GM10266 (cell line): ENCODE measurements around the gene NT5C3A.
"Not testable (repeated sequence)": the region's sequence is repeated elsewhere in the genome, so short reads cannot be mapped to it uniquely, and the experiment has no call there.

ENCODE experiments used
- DNase-seq: peaks from one replicate; pipeline ENCODE4 v3.0.0; 2012; ENCODE audit errors: extremely low spot score
- TF ChIP-seq, protein P1 (sequence below): IDR thresholded peaks from 2 replicates; pipeline ENCODE4 v1.5.1; 2012; ENCODE audit warnings: mild to moderate bottlenecking, low read depth; ENCODE audit not compliant: control insufficient read depth, insufficient read depth; ENCODE audit errors: missing control alignments

Gene NT5C3A

DNA sequence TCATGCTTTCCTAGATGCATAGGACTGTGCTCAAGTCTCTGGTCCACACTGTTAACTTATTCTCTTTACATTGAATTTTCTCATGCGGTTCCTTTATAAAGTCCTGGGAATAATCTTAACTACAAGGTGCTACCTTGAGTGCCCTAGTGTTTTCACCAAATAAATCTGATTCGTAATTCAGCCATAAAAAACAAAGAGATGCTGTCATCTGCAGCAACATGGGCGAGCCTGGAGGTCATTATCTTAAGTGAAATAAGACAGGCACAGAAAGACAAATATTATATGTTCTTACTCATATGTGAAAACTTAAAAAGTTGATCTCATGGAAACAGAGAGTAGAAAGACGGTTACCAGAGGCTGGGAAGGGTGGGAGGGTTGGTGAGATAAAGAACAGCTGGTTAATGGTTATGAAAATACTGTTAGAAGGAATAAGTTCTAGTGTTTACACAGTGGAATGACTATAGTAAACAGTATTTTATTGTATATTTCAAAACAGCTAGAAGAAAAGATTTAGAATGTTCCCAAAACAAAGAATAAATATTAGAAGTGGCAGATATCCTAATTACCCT, 38.3 kb downstream of the NT5C3A start:
- DNase-seq, result no peak
- TF ChIP-seq, protein P1, sequence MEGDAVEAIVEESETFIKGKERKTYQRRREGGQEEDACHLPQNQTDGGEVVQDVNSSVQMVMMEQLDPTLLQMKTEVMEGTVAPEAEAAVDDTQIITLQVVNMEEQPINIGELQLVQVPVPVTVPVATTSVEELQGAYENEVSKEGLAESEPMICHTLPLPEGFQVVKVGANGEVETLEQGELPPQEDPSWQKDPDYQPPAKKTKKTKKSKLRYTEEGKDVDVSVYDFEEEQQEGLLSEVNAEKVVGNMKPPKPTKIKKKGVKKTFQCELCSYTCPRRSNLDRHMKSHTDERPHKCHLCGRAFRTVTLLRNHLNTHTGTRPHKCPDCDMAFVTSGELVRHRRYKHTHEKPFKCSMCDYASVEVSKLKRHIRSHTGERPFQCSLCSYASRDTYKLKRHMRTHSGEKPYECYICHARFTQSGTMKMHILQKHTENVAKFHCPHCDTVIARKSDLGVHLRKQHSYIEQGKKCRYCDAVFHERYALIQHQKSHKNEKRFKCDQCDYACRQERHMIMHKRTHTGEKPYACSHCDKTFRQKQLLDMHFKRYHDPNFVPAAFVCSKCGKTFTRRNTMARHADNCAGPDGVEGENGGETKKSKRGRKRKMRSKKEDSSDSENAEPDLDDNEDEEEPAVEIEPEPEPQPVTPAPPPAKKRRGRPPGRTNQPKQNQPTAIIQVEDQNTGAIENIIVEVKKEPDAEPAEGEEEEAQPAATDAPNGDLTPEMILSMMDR, result no peak

DNA sequence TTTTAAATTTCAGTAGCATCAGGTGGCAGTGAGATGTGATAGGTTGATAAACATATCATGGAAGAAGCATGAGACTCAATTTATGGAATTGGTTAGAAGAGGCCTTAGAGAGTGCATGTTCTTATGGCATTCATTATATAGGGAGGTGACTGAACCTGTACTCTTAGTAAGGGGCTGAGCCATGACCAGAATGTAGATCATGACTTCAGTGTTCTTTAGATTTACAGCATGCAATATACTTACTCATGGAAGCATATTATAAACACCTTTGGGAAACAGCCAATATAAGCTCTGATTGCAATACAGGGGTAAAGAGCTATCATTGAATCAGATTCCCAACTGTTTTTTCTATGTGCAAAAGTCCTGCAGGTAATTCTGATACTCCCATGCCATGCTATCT, 50.2 kb downstream of the NT5C3A start:
- TF ChIP-seq, protein P1, result no peak

DNA sequence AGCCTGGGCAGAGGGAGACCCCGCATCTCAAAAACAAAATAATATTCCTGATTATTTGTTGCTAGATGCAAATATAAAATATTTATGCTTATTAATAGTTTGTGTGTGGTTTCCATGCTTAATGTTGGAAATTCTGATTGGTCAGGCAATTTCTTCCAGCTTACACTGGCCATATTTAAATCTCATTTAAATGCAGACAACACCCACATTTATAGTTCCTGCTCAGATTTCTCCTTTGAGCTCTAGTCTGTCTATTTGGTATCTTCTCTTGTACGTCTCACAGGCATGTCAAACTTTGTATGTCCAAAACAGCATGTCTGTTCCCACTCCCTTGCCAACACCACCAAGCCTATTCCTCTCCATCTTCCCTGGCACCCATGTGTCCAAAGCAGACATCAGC, 52.8 kb downstream of the NT5C3A start:
- TF ChIP-seq, protein P1, result no peak
- no peak for DNase-seq

More for the DNA sequence above, 50.2 kb downstream of the NT5C3A start:
- DNase-seq, result no peak

DNA sequence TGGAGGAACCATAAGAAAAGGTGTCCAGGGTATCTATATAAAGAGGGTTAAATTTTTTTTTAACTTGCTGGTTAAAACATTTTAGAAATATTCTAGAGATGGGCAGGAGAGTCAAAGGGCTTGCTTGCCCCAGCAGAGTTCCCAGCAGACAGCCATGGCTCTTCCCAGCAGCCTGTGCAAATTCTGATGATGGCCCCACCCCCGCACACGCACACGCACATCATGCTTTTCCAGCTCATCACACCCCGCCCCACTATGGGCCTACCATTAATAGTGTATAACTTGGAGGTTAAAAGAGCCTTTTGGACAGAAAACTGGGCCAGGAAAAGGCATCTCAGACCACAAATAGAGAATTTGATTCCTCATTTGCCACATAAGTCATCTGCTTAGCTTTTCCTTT, 56.9 kb downstream of the NT5C3A start:
- DNase-seq, result not testable (repeated sequence)

DNA sequence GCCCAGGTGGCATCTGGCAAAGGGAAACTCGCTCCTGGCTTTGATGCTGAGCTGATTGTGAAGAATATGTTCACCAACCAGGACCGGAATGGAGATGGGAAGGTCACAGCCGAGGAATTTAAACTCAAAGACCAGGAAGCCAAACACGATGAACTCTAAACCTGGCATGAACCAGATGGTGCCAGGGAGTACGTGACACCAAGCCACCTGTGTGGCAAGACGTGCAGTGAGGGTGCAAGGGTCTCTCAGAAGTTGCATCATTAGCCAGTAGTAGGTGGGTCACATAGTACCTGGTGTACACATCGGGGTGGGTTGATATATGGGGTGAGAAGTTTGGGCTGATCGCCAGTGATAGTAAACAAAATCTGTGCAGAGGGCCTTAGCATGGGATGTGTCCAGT, 57.4 kb downstream of the NT5C3A start:
- DNase-seq, result not testable (repeated sequence)

DNA sequence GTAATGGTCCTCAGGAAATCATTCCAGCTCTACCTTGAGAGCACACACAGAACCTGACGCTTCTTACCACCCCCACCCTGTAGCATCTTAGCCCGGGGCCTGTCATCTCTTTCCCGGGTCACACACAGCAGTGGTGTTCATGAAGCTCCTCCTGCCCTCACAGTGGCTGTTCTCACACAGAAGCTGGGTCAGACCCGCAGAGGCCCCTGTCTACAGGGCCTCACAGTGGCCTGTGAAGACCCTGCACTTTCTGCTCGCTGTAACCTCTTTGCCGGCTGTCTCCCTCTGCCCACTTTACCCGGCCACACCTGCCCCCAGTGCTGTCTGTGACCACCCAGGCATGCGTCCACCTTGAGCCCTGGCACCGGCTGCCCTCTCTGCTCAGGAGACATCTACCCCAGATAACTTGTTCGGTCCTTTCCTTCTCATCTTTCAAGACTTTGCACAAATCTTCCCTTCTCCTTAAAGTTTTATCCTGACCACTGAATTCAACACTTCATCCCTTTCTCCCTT, 58.4 kb downstream of the NT5C3A start:
- not testable (repeated sequence) for DNase-seq

DNA sequence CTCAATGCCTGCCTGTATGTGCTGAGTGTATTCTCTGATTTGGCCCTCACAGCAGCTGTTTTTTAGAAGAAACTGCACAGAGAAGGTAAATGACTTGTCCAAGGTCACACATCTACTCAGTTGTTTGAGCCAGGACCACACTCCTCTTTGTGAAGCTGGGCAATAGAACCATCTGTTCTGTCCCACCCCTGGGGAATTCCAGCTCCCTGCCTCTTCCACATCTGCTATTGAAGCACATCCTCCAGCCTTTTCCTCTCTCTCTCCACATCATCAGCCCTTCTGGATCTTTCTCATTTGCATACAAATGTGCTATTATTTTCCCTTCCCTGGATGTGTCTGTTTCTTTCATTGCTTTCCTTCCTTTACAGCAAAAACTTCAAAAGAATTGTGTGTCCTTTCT, 59.5 kb downstream of the NT5C3A start:
- not testable (repeated sequence) for DNase-seq

DNA sequence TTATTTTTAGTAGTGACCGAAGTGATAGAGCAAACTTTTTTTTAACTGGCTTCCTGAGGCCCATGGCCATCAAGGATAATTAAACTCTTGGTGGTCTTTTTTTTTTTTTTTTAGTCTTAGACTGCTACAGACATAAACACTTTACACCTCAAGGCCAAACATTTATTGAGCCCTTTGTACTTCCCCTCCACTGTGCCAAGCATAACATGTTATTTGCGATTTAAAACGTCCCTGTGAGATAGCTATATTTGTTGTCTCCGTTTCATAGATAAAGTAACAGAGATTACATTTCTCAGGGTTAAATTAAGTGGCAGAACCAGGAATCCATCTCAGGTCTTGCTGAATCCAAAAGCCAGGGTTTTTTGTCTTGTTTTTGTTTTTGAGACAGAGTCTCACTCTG, 63.2 kb downstream of the NT5C3A start:
- not testable (repeated sequence) for DNase-seq

DNA sequence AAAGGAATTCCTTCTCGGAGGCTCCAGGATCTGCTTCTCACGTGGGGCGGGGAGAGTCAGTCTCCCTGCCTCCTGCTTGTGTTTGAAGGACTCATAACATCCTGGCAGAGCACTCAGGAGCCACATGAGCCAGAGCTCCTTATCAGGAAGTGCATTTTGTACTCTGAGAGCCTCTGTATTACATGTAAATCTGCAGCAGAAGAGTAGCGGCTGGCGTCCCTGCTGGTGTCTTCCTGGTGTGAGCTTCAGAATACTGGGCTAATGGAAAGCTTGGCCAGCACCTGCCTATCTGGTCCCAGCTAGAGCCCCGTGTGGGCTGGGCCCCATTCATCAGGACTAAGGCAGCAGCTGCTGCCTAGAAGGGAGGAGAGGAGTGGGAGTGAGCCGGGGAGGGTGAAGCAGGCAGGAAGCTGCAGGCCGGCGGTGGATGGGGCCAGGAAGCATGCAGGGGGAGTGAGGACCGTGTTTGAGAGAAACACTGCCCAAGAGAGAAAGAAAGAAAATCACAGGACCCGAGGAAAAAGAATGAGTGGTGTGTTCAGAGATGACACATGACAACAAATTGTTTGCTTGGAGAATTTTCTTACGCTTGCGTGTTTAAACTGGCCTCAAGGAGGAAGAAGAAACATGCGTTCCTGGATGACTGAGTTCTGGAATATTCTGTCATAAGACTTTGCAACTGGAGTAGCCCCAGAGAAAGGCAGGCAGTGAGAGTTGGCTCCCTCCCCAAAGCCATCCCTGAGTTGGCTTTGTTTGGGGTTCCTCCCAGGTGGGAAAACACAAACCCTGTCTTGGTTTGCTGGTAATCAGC, 64.0 kb downstream of the NT5C3A start:
- not testable (repeated sequence) for DNase-seq

DNA sequence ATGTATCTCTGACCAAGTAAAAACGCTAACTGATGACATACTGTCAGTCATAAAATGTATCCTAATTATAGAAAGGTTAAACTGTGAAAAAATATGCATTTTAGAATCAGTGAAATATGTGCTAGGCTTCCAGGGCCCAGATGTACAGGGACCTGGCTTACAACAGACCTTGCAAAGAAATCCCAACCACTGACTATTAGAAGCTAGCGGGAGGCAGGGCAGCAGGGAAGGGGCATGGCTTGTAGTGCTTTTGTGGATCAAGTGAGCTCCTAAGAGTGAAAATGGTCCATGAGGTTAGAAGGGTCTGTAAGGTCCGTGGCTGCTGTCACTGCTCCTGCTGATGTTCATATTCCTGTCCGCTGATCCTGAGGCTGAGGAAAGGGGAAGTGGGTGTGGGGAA, 64.6 kb downstream of the NT5C3A start:
- DNase-seq, result not testable (repeated sequence)

DNA sequence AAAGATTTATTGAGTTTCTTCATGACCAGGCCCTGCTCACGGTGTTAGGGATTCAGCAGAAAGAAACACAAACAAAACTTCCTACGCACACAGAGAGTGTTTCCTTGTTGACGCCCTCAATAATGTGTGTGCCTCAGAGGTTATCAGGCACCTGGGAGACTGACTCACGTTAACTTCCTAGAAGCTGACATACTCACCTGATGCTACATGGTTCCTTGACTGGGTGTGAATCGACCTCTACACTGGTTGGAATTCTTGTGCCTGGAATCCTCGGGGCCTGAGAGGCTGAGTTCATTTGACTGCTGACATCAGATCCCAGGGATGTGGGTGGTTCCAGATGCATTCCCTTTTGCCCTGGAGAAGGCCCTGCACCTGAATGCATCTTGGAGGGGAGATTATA, 69.8 kb downstream of the NT5C3A start:
- DNase-seq, result not testable (repeated sequence)

DNA sequence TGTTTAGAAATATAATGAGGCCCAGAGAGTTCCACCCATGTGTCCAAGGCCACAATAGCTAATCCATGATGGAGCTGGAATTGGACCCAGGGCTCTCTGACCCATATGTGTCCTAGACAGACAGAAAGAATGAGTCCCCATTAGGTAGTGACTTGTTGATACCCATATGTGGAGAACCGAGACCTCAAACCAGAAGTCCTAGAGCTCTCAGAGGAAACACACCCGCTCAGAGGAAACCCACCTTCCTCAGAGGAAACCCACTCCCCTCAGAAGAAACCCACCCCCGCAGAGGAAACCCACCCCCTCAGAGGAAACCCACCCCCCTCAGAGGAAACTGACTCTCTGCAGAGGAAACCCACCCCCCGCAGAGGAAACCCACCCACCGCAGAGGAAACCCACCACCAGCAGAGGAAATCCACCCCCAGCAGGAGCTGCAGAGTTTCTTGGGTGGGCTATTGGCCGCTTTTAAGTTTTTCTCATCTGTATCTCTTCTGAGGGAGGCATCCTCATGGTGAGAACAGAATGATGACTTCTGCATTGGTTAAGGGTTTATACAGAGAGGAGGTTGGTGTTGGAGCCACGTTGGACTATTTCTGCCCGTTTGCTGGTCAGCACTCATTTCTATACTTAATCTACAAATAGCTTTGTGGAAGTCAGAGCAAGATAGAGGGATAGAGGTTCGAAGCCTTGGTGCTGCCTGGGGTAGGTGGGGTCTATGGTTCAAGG, 70.4 kb downstream of the NT5C3A start:
- DNase-seq, result not testable (repeated sequence)

DNA sequence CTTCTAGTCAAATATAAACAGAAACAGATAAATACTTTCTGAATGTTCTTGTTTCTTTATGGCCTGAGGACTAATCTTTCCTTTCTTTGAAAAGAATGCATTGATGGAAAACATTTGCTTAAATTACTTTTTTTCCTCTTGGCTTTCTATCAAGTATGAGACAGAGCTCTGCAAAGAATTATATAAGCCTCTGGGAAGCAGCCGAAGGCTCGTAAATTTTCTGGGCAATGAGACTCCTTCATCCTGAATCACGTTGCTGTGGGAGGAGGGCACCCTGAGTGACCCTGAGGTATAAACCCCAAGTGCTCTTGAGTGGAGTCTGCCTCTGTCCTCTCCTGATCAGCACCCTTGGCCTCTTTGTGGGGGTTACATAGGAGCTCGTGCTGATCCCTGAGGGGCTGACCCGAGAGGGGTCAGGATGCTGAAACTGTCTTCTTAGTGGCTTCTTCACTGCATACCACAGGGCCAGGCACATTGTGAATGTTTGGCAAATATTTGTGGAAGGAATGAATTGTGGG, 71.4 kb downstream of the NT5C3A start:
- not testable (repeated sequence) for DNase-seq

DNA sequence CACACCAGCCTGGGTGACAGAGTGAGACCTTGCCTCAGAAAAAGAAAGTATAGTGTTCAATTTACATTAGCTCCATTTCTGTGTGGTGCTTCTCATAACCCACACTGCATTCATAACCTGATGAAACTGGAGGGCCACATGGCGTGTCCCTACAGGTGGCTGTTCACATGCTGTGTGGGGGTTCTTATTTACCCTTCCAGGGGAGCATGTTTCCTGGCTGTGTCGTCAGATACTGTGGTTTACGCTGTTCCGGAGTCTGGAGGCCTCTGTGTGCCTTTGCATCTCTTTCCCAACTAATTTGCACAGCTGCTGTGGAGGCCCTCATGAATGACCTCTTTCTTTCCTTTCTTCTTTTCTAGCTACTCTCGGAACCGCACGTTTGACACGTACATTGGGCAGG, 74.4 kb downstream of the NT5C3A start:
- not testable (repeated sequence) for DNase-seq

DNA sequence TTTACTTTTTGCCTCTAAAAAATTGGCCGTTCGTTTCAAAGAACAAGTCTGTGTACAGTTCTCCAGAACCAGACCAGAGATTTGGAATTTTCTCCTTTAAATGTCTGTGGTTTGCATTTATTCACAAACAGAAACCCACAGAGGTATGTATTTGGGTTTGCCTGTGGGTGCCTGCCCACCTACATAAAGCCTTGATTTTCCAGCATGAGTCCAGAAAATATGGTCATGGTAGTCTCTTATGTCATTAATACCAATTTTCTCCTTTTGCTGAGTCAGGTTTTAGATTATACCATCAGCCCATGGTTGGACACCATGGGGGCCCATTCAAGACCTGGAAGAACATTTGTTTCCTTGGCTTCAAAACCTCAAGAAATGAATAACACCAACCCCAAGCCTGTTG, 82.7 kb downstream of the NT5C3A start:
- DNase-seq, result not testable (repeated sequence)

DNA sequence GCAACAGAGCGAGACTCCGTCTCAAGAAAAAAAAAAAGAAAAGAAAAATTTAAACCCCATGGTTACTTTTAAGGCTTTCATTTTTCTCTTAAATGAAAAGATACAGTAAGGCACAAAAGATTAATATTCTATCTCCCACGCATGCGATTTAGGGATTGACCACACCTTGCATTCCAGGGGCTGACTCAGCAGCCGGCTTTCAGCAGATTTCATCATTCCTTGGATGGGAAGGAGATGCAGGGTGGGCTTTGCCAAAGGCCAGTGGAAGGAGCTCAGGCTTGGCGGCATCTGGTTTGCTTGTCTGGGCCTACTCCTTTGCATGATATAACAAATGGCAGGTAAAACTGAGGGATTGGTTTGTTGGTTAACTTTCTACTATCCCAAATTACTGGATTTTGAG, 83.3 kb downstream of the NT5C3A start:
- not testable (repeated sequence) for DNase-seq

DNA sequence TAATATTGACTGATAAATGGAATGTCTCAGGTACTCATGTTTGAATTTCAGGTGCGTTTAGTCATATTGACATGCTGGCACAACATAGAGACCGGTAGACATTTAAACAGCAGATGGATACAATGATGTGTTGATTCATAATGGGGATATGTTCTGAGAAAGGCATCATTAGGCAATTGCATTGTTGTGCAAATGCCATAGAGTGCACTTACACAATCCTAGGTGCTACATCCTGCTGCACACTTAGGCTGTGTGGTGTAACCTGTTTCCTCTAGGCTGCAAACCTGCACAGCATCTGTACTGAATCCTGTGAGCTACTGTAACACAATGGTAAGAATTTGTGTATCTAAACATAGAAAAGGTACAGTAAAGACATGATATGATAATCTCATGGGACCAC, 85.4 kb downstream of the NT5C3A start:
- not testable (repeated sequence) for DNase-seq
